Mucosa of descending colon (tissue), 3 donors: ENCODE data around the gene ATP2C2. TPM values are rescaled to one million over a fixed set of nuclear protein-coding genes. Genes with fewer than 3 reads are reported as not detected.

Source experiments
- ATAC-seq: fragments of 200-7000 bp; cut with Tn5 transposase; one replicate; pipeline ENCODE4 v1.9.1; 2020; ENCODE audit warnings: mild to moderate bottlenecking, moderate library complexity
- DNase-seq, 3 donors: peaks; one replicate each; pipeline ENCODE4 v3.0.0-alpha.2; 2020
- H3K36me3 ChIP-seq: fragments of 200-600 bp; one replicate; pipeline ENCODE4 v1.8.0; 2021; ENCODE audit warnings: low read depth, mild to moderate bottlenecking
- H3K4me1 ChIP-seq: fragments of 200-600 bp; one replicate; pipeline ENCODE4 v1.8.0; 2021; ENCODE audit warnings: low read depth, mild to moderate bottlenecking
- H3K4me3 ChIP-seq: fragments of 200-600 bp; one replicate; pipeline ENCODE4 v1.8.0; 2021; ENCODE audit warnings: mild to moderate bottlenecking
- H3K9me3 ChIP-seq: fragments of 200-600 bp; one replicate; pipeline ENCODE4 v1.8.0; 2021; ENCODE audit warnings: mild to moderate bottlenecking
- CTCF ChIP-seq: fragments of 200-600 bp; IDR thresholded peaks from one replicate; pipeline ENCODE4 v1.8.0; 2022; ENCODE audit warnings: antibody characterized with exemption, mild to moderate bottlenecking
- intact Hi-C, 2 donors: fragments of 100-400 bp; cut with DNase I in 1 of 2; cut with micrococcal nuclease in 1 of 2; formaldehyde crosslinking; loops; one replicate each; pipeline versions ENCODE4 v1.11.0 to v1.11.1; 2022; cut with DNase I, micrococcal nuclease
- total RNA-seq, 3 donors: library from RNA; stranded (reverse); fragmentation: NEBNext Ultra II Directional in 2 of 3; extraction: Animal tissue kit (Norgen Biotek cat#: 25700) in 2 of 3; gene quantifications; one replicate each; pipeline versions ENCODE4 v1.2.1 to v1.2.4, GENCODE V29; 2021 to 2023
- donor health status: DM: no; HTN: no; CAD: no; lungs with moderate emphysema.
- donor health status: DM: no; HTN: no; CAD: no.
- donor health status: DM: no; HTN: yes; CAD: no.

ATP2C2 gene
- total RNA-seq, 3 donors from 2014 or later: 98.8 to 322 (median 159) TPM

DNA sequence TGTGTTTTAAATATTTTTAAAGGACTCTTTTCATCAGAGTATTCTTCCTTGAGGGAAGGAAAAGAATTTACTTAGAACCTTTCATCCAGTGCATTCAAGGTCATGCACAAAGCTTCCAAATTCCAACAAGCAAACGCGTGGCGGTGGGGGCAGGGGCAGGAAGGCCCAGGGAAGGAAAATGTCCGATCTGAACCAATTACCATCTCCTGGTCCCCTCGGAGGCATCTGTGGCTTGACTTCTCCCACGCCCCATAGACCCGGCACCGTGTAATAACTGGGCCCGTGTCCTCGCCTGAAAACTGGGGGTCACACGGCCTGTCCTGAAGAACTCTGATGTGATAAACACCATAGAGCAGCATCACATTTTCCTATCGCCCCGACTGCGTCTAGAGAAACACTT is 117.8 kb downstream of the ATP2C2 start:
- Histone ChIP-seq H3K36me3 (no peaks in the 10 kb centered on the region), H3K4me1 (no peaks in the 10 kb centered on the region), H3K4me3 (no peak overlapping the region), H3K9me3 (no peaks in the 10 kb centered on the region)
- intact Hi-C loops: loop anchor here in 1 of 2 donors (10.0 kb wide), 1 partner anchor 521 kb away; the partner anchor contains the start of gene NECAB2
- ATAC-seq (no peak), DNase-seq (no peak)
- no peak for TF ChIP-seq CTCF

DNA sequence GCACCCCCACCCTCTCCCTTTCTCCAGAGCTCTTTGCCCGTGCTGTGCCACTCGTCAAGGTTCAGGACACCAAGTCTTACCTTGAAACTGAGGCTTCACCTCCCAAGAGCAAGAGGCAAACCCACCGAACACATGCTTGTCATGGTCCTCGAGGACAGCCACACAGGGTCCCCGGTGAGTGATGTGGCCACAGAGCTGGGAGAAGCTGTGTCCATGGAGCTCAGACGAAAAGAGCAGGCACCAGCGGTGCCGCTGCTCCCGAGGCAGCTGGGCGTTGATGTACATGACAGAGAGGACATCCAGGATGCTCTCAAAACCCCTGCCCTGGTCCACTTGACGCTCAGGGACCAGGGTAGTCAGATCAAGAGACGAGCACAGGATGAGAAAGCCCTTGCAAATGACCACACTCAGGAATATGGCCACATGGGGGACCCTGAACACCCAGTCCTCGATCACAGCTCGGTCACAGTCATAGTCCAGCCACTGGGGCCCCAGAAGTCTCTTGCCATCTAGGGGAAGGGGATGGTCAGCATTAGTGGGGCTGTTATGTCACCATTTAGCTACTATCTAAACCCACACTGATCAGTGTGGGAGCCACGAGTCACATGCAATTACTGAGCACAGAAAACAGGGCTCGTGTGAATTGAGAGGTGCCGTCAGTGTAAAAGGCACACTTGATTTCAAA is 118.4 kb downstream of the ATP2C2 start:
- DNase-seq (no peak), ATAC-seq (no peak)
- no peaks in the 10 kb centered on the region for H3K4me1 ChIP-seq
- TF ChIP-seq CTCF: no peak
- no peaks in the 10 kb centered on the region for H3K9me3 ChIP-seq
- H3K4me3 ChIP-seq: no peak overlapping the region
- intact Hi-C loops: loop anchor here in 1 of 2 donors (10.0 kb wide), 1 partner anchor 522 kb away; the partner anchor contains the start of gene NECAB2
- no peaks in the 10 kb centered on the region for H3K36me3 ChIP-seq

GRCh38 chr16:84487358-84487757 is 119.0 kb downstream of the ATP2C2 start:
- Histone ChIP-seq H3K4me3 (no peak overlapping the region), H3K4me1 (no peaks in the 10 kb centered on the region), H3K9me3 (no peaks in the 10 kb centered on the region), H3K36me3 (no peaks in the 10 kb centered on the region)
- DNase-seq (no peak), ATAC-seq (no peak)
- TF ChIP-seq CTCF: no peak
- intact Hi-C loops: loop anchor here in 1 of 2 donors (10.0 kb wide), 1 partner anchor 523 kb away; the partner anchor contains the start of gene NECAB2

GRCh38 chr16:84489131-84489530 is 120.8 kb downstream of the ATP2C2 start:
- Histone ChIP-seq H3K36me3 (no peaks in the 10 kb centered on the region), H3K9me3 (no peaks in the 10 kb centered on the region), H3K4me1 (no peaks in the 10 kb centered on the region), H3K4me3 (no peak overlapping the region)
- ATAC-seq: no peak
- DNase-seq: no peak
- intact Hi-C loops: loop anchor here in 1 of 2 donors (10.0 kb wide), 1 partner anchor 524 kb away; the partner anchor contains the start of gene NECAB2
- no peak for TF ChIP-seq CTCF

DNA sequence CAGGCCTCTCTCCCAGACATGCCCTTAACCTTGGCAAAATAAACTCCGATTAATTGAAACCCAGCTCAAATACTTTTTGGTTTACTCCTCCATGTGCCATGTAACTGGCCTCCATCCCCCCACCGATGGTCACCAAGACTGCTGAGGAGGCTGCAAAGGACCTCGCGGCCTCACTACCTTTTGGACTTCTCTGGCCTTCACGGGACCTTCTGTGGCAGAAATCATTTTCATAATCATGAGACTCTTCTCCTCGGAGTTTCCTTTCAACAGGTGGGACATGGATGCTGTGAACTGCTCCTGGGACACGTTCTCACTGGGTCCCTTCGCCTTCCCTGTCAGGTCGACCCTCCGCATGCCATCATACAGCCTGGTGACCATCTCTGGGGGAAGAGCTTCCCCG is 127.2 kb downstream of the ATP2C2 start:
- DNase-seq (no peak), ATAC-seq (no peak)
- H3K4me3 ChIP-seq: no peak overlapping the region
- intact Hi-C loops: no loop called here
- H3K4me1 ChIP-seq: no peaks in the 10 kb centered on the region
- no peak for TF ChIP-seq CTCF
- H3K9me3 ChIP-seq: no peaks in the 10 kb centered on the region
- H3K36me3 ChIP-seq: no peaks in the 10 kb centered on the region
